ENCODE measurements around the gene CNOT2. TPM values are rescaled to one million over a fixed set of nuclear protein-coding genes. Genes with fewer than 3 reads are reported as not detected.

CNOT2 gene
- total RNA-seq, 1 experiment from 2014 or later: 73.7 TPM

DNA sequence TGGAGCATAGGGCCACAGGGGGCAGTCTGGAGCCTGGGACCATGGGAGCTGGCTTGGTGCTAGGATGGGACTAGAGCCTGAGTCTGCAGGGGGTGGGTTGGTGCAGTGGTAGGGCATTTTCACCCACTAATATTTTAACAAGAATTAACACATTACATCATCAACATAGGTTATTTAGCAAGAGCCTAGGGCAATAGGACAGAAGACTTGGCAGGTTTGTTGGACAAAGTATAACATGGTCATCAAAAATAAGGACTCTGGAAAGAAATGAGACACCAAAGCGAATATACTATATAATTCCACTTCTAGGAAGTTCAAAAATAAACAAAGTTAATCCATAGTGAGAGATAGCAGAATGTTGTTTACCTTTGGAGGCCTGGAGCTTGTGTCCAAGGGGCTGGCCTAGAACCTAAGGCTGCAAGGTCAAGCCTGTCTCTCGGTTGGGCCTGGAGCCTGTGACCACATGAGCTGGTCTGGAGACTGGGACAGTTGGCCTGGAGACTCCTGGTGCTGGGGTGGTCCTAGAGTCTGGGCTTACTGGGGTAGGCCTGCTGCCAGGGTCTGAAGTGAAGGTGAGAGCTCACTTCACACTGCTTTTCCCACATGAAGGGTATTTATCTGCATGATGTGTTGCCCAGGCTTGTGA, 28.1 kb upstream of the CNOT2 start:
- Histone ChIP-seq H4K20me1 (ENCODE audit: low read length) (no peaks in the 10 kb centered on the region), H3K9me2 (replicated peaks; ENCODE audit: low read length) (no peaks in the 10 kb centered on the region), H3K27ac (ENCODE audit: low read length) (no peak overlapping the region), H3K27me3 (ENCODE audit: low read length) (no peaks in the 10 kb centered on the region), H3K4me3 (ENCODE audit: low read length) (no peak overlapping the region), H3K79me2 (ENCODE audit: low read length) (no peaks in the 10 kb centered on the region), H3K4me1 (ENCODE audit: insufficient read depth, low read length) (no peaks in the 10 kb centered on the region), H3F3A (ENCODE audit: low read length, unreplicated experiment) (no peaks in the 10 kb centered on the region), H3K36me3 (ENCODE audit: low read depth, low read length) (no peaks in the 10 kb centered on the region; the same call in 1 of the 2 replicates), H3K4me2 (ENCODE audit: low read length) (no peak overlapping the region), H3K9me3 (ENCODE audit: low read length) (peaks cover 4% of the 10 kb centered on the region; the same call in 1 of the 2 replicates), H3K9ac (ENCODE audit: low read length) (no peak overlapping the region), H2AFZ (ENCODE audit: low read length) (no peak overlapping the region)
- ChIA-PET POLR2A (ENCODE audit: unreplicated experiment) (no interaction called here), CTCF (interaction anchor here (0.6 kb wide), 1 partner anchor 426 kb away, joined by 3 read pairs; no protein-coding TSS in a partner anchor)
- DNase-seq (no peak), ATAC-seq (no peak)
- intact Hi-C loops (cut with micrococcal nuclease): no loop called here
- TF ChIP-seq EZH2 (IDR thresholded peaks at IDR 0.05; ENCODE audit: low read length, unreplicated experiment): no peak
- TF ChIP-seq EZH2phosphoT487 (IDR thresholded peaks at IDR 0.05; ENCODE audit: borderline replicate concordance, low read length): no peak
- TF ChIP-seq, protein P1, sequence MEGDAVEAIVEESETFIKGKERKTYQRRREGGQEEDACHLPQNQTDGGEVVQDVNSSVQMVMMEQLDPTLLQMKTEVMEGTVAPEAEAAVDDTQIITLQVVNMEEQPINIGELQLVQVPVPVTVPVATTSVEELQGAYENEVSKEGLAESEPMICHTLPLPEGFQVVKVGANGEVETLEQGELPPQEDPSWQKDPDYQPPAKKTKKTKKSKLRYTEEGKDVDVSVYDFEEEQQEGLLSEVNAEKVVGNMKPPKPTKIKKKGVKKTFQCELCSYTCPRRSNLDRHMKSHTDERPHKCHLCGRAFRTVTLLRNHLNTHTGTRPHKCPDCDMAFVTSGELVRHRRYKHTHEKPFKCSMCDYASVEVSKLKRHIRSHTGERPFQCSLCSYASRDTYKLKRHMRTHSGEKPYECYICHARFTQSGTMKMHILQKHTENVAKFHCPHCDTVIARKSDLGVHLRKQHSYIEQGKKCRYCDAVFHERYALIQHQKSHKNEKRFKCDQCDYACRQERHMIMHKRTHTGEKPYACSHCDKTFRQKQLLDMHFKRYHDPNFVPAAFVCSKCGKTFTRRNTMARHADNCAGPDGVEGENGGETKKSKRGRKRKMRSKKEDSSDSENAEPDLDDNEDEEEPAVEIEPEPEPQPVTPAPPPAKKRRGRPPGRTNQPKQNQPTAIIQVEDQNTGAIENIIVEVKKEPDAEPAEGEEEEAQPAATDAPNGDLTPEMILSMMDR (conservative IDR thresholded peaks at IDR 0.05; ENCODE audit: low read depth, low read length): no peak
- BruUV-seq (replicated peaks): no TSS peak

DNA sequence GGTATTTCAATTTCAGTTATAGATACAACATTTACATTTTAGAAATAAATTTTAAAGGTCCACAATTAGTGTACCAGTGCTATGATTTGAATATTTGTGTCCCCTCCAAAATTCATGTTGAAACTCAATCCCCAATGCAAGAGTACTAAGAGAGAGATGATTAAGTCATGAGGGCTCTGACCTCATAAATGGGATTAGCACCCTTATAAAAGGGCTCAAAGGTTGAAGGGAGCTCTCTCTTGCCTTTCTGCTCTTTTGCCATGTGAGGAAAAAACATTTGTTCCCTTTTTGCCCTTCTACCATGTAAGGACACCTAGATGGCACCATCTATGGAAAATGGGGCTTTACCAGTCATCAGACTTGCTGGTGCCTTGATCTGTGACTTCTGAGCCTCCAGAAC, 25.8 kb upstream of the CNOT2 start:
- H3F3A ChIP-seq (ENCODE audit: low read length, unreplicated experiment): no peaks in the 10 kb centered on the region
- no peak for TF ChIP-seq EZH2 (IDR thresholded peaks at IDR 0.05; ENCODE audit: low read length, unreplicated experiment)
- TF ChIP-seq, protein P1 (conservative IDR thresholded peaks at IDR 0.05; ENCODE audit: low read depth, low read length): no peak

GRCh38 chr12:70221626-70222025, 21.6 kb upstream of the CNOT2 start:
- ChIA-PET CTCF (no interaction called here), POLR2A (ENCODE audit: unreplicated experiment) (no interaction called here)
- Histone ChIP-seq H3K27ac (ENCODE audit: low read length) (no peak overlapping the region), H3K36me3 (ENCODE audit: low read depth, low read length) (no peaks in the 10 kb centered on the region), H3K9me3 (ENCODE audit: low read length) (no peaks in the 10 kb centered on the region), H3K27me3 (ENCODE audit: low read length) (no peaks in the 10 kb centered on the region), H2AFZ (ENCODE audit: low read length) (no peak overlapping the region), H3K4me2 (ENCODE audit: low read length) (no peak overlapping the region), H3F3A (ENCODE audit: low read length, unreplicated experiment) (no peaks in the 10 kb centered on the region), H3K9me2 (replicated peaks; ENCODE audit: low read length) (no peaks in the 10 kb centered on the region), H3K4me3 (ENCODE audit: low read length) (no peak overlapping the region), H4K20me1 (ENCODE audit: low read length) (no peaks in the 10 kb centered on the region), H3K79me2 (ENCODE audit: low read length) (no peaks in the 10 kb centered on the region), H3K9ac (ENCODE audit: low read length) (no peak overlapping the region), H3K4me1 (ENCODE audit: insufficient read depth, low read length) (no peaks in the 10 kb centered on the region)
- no TSS peak for BruUV-seq (replicated peaks)
- no peak for ATAC-seq
- DNase-seq: no peak
- intact Hi-C loops (cut with micrococcal nuclease): no loop called here
- TF ChIP-seq, protein P1 (conservative IDR thresholded peaks at IDR 0.05; ENCODE audit: low read depth, low read length): no peak
- no peak for TF ChIP-seq EZH2phosphoT487 (IDR thresholded peaks at IDR 0.05; ENCODE audit: borderline replicate concordance, low read length)
- no peak for TF ChIP-seq EZH2 (IDR thresholded peaks at IDR 0.05; ENCODE audit: low read length, unreplicated experiment)

More for the DNA sequence above, 25.8 kb upstream of the CNOT2 start:
- ATAC-seq: no peak
- Histone ChIP-seq H3K4me2 (ENCODE audit: low read length) (no peak overlapping the region), H3K4me3 (ENCODE audit: low read length) (no peak overlapping the region), H3K9me2 (replicated peaks; ENCODE audit: low read length) (no peaks in the 10 kb centered on the region), H3K4me1 (ENCODE audit: insufficient read depth, low read length) (no peaks in the 10 kb centered on the region), H2AFZ (ENCODE audit: low read length) (no peak overlapping the region), H3K27ac (ENCODE audit: low read length) (no peak overlapping the region), H3K79me2 (ENCODE audit: low read length) (no peaks in the 10 kb centered on the region), H3K27me3 (ENCODE audit: low read length) (no peaks in the 10 kb centered on the region), H3K9me3 (ENCODE audit: low read length) (peaks cover 4% of the 10 kb centered on the region; the same call in 1 of the 2 replicates), H3K36me3 (ENCODE audit: low read depth, low read length) (no peaks in the 10 kb centered on the region; the same call in 1 of the 2 replicates), H4K20me1 (ENCODE audit: low read length) (no peaks in the 10 kb centered on the region), H3K9ac (ENCODE audit: low read length) (no peak overlapping the region)
- DNase-seq: no peak
- BruUV-seq (replicated peaks): no TSS peak
- ChIA-PET CTCF (no interaction called here), POLR2A (ENCODE audit: unreplicated experiment) (no interaction called here)
- intact Hi-C loops (cut with micrococcal nuclease): no loop called here
